GM18870 (cell line): Measurements from ENCODE around the gene TGFBR3L.
"Not testable (repeated sequence)": the region's sequence is repeated elsewhere in the genome, so short reads cannot be mapped to it uniquely, and the experiment has no call there.

Experiments
- ATAC-seq: cut with Tn5 transposase; IDR thresholded peaks from one replicate; pipeline ENCODE4 v1.9.1; 2021; ENCODE audit warnings: moderate library complexity; ENCODE audit not compliant: unreplicated experiment

TGFBR3L gene

DNA sequence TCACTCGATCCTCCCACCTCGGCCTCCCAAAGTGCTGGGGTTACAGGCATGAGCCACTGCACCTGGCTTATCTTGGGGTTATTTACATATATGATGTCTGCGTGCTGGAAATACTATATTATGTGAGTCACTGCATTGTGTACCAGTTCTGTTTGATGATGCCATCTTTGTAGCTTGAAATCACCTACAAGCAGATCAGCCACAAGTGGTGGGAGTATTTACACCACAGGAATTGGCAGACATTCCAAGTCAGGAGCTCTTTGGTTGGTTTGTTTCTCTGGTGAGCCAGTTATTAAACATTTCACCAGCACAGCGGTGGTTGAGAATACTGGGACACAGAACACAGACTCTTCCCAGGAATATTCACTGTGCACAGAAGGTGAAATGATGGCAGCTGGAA is 33.3 kb downstream of the TGFBR3L start:
- no peak for ATAC-seq

DNA sequence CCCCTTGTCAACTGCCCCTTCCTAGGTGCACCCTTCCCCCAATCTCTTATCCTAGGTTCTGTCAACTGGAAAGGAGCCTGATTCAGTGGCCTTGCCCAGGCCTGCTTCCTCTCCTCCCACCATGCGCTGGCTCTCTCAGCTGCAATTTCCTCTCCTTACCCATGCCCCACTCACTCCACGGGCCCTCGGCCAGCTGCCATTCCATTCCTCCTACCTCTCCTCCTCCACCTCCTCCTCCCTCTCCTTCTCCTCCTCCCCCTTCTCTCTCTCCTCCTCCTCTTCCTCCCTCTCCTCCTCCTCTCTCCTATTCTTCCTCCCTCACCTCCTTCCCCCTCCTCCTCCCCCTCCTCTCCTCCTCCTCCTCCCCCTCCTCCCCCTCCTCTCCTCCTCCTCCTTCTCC is 38.4 kb downstream of the TGFBR3L start:
- ATAC-seq, result no peak

DNA sequence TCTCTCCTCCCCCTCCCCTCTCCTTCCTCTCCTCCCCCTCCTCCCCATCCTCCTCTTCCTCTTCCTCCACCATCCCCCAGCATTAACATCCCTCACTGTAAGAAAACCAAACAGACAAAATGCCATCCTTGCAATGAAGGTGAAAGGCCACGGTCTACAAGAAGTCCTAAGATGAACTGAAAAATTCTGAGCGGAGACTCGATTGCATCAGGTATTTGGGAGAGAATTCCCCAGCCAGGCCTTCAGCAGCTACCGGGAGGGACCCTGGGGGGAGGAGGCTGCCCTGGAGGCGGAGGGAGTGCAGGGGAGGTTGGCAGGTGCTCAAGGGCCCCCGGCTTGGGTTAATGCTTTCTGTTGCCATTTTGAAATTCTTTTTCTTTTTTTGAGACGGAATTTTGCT is 38.9 kb downstream of the TGFBR3L start:
- no peak for ATAC-seq

- ATAC-seq, result no peak
These were observed 41.1 kb downstream of the TGFBR3L start for GRCh38 chr19:7955696-7956095.

DNA sequence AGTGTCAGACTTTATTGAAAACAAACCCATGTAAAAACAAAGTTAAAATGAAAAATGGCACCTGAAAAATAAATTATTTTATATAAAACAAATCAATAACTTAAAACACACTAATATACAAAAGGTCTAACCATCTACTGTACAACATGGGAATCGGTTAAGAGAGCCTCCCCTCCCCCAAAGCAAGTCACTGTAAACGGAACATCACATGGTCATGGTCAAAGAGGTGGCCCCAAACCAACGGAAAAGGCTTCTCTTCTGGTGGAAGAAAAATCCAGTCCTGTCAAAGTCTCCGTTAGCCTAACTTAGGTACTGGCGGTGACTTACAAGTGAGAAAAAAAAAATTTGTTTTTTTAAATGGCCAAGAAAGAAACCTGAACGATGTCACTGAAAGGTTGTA is 44.6 kb downstream of the TGFBR3L start:
- ATAC-seq, result no peak

DNA sequence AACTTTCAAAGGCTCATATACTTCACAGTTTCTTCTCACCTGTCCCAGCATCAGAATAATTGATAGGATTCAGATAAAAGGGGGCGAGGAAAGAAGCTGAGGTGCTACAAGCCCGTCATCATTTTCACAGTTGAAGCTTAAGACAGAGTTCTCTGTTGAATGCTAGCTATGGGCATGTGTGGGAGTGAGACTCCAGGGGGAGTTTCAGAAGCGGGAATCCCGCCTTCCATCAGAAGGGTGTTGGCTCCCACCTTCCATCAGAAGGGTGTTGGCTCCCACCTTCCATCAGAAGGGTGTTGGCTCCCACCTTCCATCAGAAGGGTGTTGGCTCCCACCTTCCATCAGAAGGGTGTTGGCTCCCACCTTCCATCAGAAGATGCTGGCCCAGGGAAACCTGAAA is 46.5 kb downstream of the TGFBR3L start:
- not testable (repeated sequence) for ATAC-seq

DNA sequence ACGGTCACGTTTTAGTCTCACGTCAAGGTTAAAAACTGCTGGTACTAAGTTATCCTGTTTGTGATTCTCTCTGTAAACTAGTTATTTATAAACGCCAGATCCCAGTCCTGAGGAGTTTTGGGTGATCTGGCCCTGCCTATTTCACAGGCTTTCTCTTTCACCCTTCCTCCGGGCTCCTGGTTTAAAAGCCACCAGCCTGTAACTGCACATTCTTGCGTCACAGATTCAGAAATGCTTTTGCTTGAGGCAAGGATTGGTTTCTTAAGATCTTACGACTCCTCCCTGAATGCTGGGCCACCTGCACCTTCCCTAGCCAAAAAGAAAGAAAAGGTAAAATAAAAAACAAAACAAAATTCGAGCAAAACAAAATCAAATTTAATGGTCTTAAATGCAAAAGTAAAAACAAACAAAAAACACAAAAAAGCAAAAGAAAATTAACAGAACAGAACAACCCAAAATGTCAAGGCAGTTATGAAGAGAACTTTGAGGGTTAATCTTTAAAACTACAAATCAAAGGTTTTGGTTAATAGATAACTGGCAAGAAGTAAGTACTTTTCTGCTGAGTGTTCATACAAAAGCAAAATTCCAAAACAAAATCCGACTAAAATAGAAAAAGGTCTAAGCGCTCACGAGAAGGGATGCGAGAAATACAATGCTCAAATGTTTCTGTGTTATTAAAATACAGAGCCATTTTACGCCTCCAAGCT is 47.4 kb downstream of the TGFBR3L start:
- no peak for ATAC-seq

GRCh38 chr19:7962644-7963268 is 48.1 kb downstream of the TGFBR3L start:
- no peak for ATAC-seq

DNA sequence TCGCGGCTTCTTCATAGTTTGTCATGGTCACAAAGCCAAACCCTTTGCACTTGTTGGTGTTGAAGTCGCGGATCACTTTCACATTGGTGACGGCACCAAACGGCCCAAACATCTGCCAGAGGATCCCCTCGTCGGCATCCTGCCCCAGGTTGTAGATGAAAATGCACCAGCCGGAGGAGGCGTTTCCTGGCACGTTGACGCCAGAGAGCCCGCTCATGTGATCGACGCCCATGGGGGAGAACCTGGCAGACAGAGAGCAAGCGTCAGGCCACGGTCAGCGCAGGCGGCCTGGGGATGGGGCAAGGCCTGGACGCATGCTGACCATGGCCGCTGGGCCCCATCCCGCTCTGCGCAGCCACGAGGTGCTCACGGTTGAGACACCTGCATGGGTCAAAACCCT is 48.9 kb downstream of the TGFBR3L start:
- ATAC-seq, result no peak

GRCh38 chr19:7965259-7965841 is 50.7 kb downstream of the TGFBR3L start:
- no peak for ATAC-seq

DNA sequence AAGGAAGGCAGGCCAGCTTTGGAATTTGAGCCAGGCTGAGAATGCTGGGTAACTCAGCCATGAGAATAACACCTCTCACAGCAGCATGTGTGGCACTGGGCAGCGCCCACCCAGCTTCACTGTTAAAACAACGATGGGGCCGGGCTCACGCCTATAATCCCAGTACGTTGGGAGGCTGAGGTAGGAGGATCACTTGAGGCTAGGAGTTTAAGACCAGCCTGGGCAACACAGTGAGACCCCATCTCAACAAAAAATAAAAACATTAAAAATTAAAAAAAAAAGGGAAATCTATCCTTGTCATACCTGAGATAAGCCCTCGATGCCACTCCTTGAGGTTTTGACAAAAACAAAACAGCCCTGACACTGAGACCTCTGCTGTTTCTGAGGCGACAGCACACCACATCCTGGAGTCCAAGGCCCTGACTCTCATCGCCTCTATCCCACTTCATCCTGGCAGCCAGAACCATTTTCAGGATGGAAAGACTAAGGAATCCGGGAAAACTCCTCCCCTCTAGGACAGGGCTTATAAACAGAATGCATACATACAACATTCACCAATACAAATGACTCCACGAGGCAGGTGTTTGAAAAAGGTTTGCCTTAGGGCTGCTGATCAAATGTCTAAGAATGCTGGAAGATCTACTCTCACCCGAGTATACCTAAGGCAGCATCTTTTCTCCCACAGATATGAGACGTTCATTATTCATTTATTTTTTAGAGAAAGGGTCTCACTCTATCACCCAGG is 51.5 kb downstream of the TGFBR3L start:
- ATAC-seq, result no peak

DNA sequence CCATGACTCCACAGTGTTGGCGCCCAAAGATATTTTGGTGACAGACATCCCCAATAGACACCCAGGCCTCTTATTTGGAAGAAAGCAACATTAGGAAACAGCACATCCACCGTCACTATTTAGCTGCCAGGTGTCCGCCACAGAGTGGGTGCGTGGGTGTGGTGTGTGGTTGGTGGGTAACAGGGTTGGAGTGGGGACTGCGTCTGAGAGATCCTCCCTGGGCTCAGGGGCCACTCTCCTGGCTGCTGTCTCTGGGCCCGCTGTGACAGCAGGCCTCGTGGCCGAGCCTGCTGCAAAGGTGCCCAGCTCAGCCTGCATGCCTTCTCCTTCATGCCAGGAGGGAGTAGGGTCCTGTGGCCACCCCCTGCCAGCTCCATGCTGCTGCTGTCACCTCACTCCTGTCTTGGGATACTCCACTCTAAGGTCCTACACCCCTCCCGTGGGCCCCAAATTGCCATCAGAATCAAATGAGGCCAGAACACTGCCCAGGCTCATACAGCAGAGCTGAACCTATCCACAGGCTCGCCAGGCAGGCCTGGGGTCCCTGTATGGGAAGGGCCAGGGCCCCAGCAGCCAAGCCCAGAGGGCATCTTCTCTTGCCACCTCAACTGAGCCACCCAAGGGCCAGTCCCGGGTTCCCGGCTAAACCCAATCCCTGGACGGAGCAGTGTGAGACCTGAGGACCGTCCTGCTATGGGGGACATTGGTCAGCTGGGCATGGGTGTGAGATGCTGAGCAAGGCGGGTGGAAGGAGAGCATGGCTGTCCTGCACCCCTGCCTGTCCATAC is 53.6 kb downstream of the TGFBR3L start:
- ATAC-seq, result no peak
